SK-N-MC (cell line): ENCODE data around the gene RAB28.

ENCODE experiments used
- EZH2 ChIP-seq: fragments of 200-600 bp; sonication (generic); IDR thresholded peaks from one replicate; pipeline ENCODE4 v1.6.1; 2017; ENCODE audit warnings: antibody characterized with exemption
- FOXP2 ChIP-seq: optimal IDR thresholded peaks from 2 replicates; pipeline ENCODE3; 2011; ENCODE audit warnings: mild to moderate bottlenecking, moderate library complexity; ENCODE audit not compliant: insufficient read depth; ENCODE audit errors: extremely low read length, control extremely low read depth
- POLR2AphosphoS5 ChIP-seq: IDR thresholded peaks from 2 replicates; pipeline ENCODE4 v1.6.1; 2012; ENCODE audit warnings: mild to moderate bottlenecking, low read depth, low read length, borderline replicate concordance

DNA sequence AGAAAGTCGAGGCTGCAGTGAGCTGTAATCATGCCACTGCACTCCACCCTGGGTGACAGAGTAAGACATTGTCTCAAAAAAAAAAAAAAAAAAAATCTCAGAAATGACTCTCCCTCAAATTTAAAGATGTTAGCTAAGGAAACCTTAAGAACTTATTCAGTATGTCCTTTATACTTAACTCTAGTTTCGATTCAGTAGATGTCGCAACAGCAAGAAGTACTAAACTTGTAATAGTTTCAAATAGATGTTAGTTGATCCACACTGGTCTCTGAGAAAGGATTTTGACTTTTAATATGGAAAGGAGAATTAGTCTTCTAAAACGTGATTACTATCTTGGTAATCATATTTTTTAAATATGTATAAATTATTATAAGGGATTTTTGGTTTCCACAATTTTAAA, 30.6 kb upstream of the RAB28 start:
- no peak for TF ChIP-seq EZH2
- no peak for TF ChIP-seq POLR2AphosphoS5
- TF ChIP-seq FOXP2, result no peak
